Renal cortical epithelial cell (primary cell): ENCODE results near the gene ENAH. TPM values are rescaled to one million over a fixed set of nuclear protein-coding genes. Genes with fewer than 3 reads are reported as not detected.
"Not testable (repeated sequence)": the region's sequence is repeated elsewhere in the genome, so short reads cannot be mapped to it uniquely, and the experiment has no call there.

Experiments used
- DNase-seq: peaks from one replicate; pipeline ENCODE4 v3.0.0-alpha.2; 2011; ENCODE audit warnings: low read depth
- total RNA-seq: library from RNA; depleted of rRNA; stranded (reverse); fragments of >200 nt; gene quantifications from 2 replicates; pipeline ENCODE4 v1.2.3, GENCODE V29; 2014

ENAH gene
- total RNA-seq, 1 donor from 2014 or later: 205 TPM

DNA sequence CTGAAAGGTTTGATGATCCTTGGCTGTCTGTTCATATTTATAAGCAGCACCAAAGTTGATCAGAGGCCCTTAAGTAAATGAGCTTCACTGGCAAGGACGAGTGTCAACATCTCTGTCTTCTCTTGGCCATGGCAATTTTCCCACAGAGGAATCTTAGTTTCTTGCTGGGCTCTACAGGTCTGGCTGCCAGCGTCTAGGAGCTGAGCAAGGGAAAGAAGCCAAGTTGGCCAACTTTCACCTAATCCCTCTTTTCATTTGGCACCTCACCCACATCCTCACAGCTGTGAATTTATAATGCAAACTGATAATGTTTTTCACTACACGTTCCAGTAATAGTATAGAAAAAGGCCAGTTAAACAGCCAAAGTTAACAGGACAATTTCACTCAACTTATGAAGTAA is 126.0 kb downstream of the ENAH start:
- no peak for DNase-seq

DNA sequence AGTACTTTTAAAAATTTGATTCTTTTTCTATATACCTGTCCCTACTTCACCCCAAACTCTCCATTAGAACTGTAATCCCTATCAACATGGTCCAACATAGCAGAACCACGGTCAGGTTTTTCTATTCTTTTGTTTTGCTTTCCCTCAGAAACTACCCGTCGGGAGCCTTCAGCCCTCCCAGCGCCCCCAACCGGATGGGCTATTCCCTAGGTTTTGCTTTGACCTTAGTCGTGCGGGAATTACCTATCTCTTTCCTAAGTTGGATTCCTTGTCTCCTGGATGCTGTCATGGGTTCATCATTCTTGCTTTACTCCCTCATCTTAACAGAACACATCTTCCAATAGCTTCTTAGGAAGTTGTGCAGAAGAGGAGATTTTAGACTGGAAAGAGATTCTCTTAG is 127.5 kb downstream of the ENAH start:
- no peak for DNase-seq

GRCh38 chr1:225524570-225524969 is 128.4 kb downstream of the ENAH start:
- DNase-seq: no peak

DNA sequence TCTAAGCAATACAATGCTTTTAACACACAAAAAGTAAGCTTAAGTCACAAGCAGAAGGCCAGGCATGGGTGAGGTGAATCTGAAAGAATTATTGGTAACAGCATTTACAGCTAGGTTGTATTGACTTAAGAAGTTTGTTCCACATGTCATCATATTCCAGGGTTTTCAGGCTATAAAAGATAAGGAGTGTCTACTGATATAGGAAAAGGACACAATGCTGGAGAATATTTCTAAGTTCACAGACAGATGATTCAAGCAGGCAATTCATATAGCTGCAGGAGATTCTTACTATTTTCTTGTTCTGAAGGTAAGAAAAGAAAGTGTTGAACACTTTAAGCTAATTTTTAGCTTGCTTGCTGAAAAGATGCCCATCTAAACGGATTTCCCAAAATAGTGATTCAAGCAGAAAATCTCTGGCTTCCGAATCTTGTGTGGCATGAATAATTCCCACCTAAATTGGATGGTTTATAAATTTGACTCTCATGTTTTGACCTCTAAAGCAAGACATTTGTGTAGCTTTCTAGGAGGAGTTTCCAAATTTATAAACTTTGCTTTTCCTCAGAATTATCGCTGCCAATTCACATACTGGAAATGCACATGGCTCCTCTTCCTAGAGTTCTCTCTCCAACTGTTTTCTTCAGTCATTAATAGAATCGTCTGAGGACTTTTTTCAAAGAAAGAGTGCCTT is 129.5 kb downstream of the ENAH start:
- DNase-seq: no peak

DNA sequence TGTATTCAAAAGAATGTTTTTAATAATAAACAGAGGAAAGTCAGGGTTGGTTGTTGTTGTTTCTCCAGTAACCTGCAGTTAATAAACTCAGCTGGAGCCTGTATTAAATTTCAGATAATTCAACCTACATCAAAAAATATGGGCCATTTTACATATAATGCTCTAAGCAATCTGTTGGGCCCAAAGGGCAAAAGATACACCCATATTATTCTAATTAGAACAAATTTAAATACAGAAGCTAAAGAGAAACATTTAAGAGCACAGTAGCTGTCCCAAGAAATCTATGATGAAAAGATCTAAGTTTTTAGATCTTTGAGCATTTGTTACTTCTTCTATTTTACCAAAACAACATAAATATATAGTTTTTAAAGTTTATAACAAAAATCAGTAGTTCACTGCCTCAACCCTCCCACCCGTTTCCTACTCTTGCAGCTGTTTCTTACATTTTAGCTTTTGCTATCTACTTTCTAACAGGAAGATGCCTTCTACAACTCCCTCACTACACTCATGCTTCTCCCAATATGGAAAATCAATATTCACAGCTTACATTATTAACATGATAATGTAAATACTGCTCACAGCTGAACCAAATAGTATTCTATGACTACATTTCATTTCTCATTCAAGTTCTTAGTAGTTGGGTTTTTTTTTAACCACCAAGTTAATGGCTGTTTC is 130.2 kb downstream of the ENAH start:
- DNase-seq: no peak

- no peak for DNase-seq
Observed at GRCh38 chr1:225520587-225521227, 132.2 kb downstream of the ENAH start.

- DNase-seq: no peak
Observed at GRCh38 chr1:225519166-225519863, 133.6 kb downstream of the ENAH start.

- DNase-seq: no peak
Observed at GRCh38 chr1:225517697-225518096, 135.2 kb downstream of the ENAH start.

- DNase-seq: no peak
Observed at GRCh38 chr1:225517221-225517620, 135.7 kb downstream of the ENAH start.

DNA sequence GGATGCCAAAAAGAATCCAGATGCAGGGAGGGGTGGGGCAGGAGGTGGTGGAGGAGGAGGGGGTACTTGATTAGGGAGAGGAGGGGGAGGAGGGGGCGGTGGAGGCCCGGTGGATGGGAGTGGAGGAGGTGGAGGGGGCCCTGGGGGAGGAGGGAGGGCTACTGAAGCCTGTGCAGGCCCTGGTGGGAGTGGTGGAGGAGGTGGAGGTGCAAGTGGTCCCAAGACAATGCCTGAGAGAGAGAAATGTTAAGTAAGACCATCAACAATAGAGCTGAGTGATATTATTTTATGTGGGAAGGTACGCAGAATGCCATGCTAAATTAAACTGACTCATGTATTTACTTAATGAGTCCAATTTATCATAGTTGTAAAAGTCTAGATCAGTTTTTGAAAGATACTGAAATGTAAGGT is 138.2 kb downstream of the ENAH start:
- DNase-seq: no peak

- DNase-seq: not testable (repeated sequence)
Observed at GRCh38 chr1:225513576-225513975, 139.3 kb downstream of the ENAH start.

DNA sequence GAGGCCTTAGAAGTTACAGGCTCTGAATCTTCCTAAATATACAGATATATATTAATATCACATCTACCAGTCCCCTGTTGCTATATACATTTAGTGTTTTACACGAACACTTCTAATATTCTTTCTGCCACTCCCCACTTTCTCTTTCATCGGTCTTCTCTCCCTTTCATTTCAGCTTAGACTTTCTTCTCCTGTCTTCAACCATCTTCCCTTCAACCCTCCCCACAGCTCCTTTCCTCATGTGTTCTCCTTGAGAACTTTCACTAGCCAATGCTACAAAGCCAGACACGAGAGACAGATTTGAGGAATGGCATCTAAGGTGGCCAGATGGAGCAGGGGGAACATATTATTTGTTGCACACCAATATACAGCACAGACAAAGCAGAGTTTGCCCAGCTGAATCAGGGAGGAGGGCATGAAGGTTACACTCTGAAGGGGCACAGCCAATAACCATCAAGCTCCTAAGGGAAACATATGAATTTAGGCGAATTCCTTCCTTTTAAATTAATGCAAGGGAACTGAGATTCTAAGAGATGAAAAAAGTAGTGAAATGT is 141.0 kb downstream of the ENAH start:
- no peak for DNase-seq

DNA sequence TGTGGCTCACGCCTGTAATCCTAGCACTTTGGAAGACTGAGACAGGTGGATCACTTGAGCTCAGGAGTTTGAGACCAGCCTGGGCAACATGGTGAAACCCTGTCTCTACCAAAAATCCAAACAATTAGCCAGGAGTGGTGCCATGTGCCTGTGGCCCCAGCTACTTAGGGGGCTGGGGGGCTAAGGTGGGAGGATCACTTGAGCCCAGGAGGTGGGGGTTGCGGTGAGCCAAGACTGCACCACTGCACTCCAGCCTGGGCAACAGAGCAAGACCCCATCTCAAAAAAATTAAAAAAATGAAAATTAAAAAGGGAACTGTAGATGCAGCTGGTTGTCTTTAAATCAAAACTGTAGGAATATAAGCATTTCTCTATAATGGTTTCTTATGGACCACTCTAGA is 142.2 kb downstream of the ENAH start:
- DNase-seq: not testable (repeated sequence)

DNA sequence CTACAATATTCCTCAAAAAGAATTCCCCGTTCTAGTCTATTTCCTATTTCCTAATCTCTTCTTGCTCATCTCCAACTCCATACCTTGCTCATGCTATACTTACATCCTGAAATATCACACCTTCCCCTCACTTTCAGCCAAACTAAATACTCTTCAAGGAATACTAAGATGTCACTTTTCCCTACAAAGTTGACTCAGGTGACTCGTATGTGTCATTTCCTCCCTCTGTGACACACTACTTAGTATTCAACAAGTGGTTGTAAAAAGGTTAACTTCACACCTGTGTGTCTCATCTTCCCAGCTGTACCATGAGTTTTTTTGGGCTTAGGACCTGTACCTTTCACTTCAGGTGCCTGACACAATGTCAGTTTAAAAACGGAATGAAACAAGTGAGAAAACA is 143.2 kb downstream of the ENAH start:
- DNase-seq: peak; percentile 43

- DNase-seq: no peak
Observed at GRCh38 chr1:225509376-225509707, 143.6 kb downstream of the ENAH start.

DNA sequence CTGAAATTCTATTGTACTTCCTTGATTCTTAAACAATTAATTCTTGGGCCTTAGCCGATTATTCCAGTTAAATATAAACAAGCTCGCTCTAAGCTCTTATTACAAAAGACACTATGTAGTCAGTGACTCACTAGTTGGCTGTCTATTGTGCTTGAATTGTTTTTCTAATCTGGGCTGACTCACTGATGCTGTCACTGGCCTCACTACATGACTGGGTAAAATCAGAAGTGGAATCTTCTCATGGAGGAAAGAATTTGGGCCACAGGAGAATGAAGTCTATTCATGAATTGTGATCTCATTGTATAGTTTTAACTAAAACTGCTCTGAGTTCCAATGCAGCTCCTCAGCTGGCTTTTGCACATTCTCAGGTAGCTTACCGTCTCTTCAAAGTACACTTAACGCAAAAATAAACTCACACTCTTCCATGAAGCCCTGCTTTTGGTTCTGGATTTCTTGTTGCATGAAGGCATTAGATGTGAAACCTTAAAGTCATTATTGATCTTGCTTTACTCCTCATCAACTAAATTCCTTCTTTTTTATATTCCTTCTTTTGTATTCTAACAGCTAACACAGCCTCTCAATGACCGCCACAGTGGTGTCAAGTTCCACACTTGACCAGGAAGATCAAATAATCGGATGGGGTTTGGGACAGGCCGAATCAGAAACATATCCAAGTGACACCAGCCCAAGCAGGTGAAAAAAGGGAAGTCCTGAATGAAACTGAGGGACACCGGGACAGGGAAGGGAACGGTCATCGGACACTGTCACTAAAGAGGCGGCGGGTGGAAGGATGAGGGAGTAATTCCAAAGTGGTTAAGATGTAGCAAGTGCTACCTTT is 144.2 kb downstream of the ENAH start:
- DNase-seq: peak; percentile 100

GRCh38 chr1:225506727-225507126 is 146.2 kb downstream of the ENAH start:
- no peak for DNase-seq

DNA sequence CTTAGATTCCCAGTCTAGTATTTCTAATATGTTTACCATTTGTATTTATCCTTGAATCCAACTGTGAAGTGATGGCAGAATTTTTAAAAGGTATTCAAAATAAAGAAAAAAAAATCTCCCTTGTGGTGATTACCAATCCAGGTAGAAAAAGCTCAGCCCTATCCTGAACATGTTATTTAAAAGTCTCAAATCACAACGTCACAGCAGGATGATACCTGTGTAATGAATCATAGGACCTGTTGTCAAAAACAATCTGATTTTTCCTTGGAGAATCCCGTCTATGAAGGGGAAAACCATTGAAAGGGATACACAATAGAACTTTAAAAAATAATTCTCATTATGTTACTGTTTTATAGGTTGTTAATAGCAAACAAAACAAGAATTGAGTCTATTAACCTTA is 148.1 kb downstream of the ENAH start:
- DNase-seq: no peak

DNA sequence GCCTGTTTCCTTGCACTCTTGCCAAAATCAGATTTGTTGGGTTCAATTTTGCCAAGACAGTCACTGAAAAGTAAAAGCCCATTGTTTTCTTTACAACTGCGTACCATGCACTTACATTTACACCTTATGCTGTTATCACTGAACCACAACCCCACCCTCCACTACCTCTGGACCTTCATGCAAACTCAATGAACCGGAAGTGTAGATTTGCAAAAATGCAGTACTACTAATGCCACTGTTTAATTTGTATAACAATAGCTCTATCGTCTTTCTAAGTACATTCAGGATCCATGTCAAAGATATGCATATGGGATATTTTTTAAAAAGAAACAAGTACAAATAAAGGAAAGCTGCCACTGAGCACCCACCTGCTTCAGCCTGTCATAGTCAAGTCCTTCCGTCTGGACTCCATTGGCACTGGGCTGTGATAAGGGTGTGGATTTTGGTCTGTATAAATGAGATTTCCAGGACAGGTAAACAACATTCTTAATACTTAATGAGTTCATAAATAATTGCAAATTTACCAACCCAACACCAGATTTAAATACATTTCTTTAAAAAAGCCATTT is 152.2 kb downstream of the ENAH start:
- DNase-seq: no peak

DNA sequence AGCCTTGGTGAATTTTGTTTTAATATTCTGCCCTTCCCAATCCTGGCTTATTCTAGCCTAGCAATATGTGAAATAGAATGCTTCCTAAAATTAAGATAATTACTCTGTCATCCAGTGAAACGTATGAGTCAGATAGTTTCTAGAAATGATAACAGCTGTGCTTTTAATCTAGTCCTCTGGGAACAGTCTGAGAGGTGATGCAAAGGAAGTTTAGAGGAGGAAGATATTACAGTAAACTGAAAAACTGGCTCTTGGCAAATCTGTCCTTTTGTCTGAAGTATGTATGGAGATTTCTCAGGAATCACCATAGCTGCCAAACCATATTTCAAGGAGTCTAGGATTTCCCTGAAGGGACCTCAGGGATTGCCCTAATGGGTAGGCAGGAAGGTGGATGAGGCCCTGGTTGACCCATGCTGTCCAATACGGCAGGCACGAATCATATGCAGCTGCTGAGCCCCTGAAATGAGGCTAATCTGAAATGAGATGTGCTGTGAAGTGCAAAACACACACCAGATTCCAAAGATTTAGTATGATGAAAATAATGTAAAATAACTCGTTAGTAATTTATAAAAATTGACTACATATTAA is 154.3 kb downstream of the ENAH start:
- no peak for DNase-seq
